ENCODE data around the gene RTN4.

The RTN4 gene

GRCh38 chr2:54927085-54927750 lies 123.0 kb downstream of the RTN4 start:
- Mint-ChIP-seq H3K36me3 (ENCODE audit: low read depth) (no peaks in the 10 kb centered on the region), H3K9me3 (peaks cover 10% of the 10 kb centered on the region), H3K27ac (no peak overlapping the region), H3K4me3 (no peak overlapping the region), H3K27me3 (ENCODE audit: low read depth) (peaks cover 4% of the 10 kb centered on the region), H3K4me1 (ENCODE audit: low read depth) (no peaks in the 10 kb centered on the region)
- DNase-seq (ENCODE audit: low spot score) = no peak

GRCh38 chr2:54925022-54925421 lies 125.2 kb downstream of the RTN4 start:
- Mint-ChIP-seq H3K4me1 (ENCODE audit: low read depth) (no peaks in the 10 kb centered on the region), H3K27ac (no peak overlapping the region), H3K36me3 (ENCODE audit: low read depth) (no peaks in the 10 kb centered on the region), H3K27me3 (ENCODE audit: low read depth) (peaks cover 14% of the 10 kb centered on the region), H3K4me3 (no peak overlapping the region), H3K9me3 (peaks cover 18% of the 10 kb centered on the region)
- DNase-seq (ENCODE audit: low spot score) = no peak

GRCh38 chr2:54924121-54924520 lies 126.1 kb downstream of the RTN4 start:
- Mint-ChIP-seq H3K27ac (no peak overlapping the region), H3K27me3 (ENCODE audit: low read depth) (peaks cover 14% of the 10 kb centered on the region), H3K4me3 (no peak overlapping the region), H3K9me3 (peaks cover 18% of the 10 kb centered on the region), H3K36me3 (ENCODE audit: low read depth) (no peaks in the 10 kb centered on the region), H3K4me1 (ENCODE audit: low read depth) (peaks cover 2% of the 10 kb centered on the region)
- DNase-seq (ENCODE audit: low spot score) = no peak

All from T-helper 2 cell treated with Interferon-gamma antibody and Interleukin-4, amounts not matched to agents 5 μg/mL and 100 μg/mL, for 36 hours (primary cell).